ENCODE data around the gene ATP6V0E2.
"Not testable (repeated sequence)": the region's sequence is repeated elsewhere in the genome, so short reads cannot be mapped to it uniquely, and the experiment has no call there.

The ATP6V0E2 gene

DNA sequence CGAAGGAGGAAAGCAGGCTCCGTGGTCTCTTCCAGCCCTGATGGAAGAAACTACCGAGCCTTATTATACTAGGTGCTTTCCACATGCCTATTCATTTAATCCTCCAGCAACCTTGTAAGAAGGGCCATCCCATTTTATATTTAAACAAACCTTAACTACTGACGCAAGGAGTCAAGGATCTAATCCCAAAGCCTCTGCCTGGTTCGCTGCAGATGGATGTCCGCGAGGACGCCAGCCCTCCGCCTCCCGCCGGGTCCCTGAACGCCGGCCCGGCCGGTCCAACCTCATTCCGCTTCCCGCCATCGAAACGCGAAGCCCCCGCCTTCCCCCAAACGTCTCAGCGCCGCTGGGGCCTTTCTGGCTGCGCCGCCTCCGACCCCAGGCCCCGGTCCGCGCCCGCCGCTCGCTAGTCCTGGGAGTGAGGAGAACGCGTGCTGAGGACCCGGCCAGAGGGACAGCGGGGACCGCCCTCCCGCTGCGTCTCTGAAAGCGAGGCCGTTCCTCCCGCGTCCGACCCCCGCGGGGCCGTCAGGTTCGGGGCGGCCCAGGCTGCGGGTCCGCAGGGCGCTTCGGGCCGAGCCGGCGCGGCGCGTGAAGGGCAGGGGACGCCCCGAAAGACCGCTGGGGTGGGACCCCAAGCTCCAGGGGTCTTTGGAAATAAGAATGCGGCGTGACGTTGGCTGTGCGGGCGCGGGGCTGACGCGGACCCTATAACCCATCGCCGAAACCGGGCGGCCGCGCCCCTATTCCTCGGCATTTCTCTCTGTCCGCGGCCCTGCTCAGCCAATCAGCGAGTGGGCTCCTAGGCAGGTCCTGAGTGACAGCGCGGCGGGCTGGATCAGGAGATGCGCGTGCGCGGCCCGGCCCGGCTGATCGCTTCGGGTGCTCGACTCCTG is at the start of gene ATP6V0E2:
Gene ATP6V0E2 (plus strand): TSS at position 896 of the 896 bp plus-strand sequence. CDS start 97 bp downstream, outside the sequence.
- DNase-seq (ENCODE audit: low read depth), result peak; percentile 74

DNA sequence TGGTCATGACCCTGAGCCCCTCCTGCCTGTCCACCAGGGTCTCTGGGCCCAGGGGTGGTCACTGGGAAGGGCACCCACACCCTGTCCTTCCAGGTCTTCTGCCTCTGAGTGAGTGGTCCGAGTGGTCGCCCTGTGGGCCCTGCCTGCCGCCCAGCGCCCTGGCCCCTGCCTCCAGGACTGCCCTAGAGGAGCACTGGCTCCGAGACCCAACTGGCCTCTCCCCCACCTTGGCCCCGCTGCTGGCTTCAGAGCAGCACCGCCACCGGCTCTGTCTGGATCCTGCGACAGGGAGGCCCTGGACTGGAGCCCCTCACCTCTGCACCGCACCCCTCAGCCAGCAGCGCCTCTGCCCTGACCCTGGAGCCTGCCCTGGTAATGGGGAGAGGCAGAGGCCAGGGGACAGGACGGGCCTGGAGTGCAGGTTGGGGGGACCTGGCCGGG is 49.4 kb upstream of the ATP6V0E2 start:
- no peak for DNase-seq (ENCODE audit: low read depth)

DNA sequence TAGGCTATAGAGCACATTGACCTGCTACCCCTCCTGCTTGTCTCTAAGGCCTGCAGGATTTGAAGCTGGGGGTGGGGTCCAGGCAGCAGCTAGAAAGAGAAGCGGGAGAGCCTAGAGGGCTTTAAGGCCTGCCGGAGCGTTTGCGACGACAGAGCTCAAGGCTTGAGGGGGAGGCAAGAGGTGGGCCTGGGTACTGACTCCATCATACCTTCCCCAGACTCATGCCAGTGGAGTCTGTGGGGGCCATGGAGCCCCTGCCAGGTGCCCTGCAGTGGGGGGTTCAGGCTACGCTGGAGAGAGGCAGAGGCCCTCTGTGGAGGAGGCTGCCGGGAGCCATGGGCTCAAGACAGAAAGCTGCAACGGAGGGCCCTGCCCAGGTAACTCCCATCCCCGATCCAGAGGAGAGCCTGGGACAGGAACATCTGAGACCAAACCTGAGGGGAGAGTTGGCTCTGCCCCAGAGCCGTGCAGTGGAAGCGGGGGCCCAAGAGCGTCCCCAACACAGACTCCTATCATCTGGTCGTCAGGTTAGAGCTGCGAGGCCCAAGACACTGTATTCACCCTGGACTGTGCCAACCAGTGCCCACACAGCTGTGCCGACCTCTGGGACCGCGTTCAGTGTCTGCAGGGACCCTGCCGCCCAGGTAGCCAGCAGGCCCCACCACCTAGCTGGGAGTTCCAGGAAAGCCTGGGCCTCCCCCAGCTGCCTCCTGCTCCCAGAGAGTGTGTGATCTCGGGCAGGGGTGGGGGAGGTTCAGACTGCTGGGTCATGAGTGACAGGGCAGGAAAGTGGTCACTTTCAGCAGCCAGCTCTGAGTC is 48.8 kb upstream of the ATP6V0E2 start:
- DNase-seq (ENCODE audit: low read depth), result no peak

DNA sequence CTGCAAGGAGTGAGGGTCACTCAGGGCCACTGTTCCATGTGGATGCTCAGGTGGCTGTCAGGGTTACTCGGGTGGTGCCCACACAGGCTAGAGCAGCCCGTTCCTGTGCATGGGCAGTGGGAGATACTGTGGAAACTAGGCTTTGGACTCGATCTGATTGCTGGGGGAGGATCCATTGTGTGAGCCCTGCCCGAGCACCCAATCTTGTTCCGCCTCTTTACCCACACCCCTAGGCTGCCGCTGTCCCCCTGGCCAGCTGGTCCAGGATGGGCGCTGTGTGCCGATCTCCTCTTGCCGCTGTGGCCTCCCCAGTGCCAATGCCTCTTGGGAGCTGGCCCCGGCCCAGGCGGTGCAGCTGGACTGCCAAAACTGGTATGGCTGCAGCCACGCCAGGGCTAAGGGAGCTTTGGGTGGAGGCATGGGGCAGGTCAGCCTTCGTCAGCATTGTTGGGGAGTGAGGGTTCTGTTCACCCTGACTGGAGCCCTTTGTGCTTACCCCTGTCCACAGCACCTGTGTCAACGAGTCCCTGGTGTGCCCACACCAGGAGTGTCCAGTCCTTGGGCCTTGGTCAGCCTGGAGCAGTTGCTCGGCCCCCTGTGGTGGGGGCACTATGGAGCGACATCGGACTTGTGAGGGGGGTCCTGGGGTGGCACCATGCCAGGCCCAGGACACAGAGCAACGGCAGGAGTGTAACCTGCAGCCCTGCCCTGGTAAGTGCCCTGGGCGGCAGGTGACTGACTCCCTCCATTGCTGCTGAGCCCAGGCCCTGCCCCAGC is 48.0 kb upstream of the ATP6V0E2 start:
- no peak for DNase-seq (ENCODE audit: low read depth)

DNA sequence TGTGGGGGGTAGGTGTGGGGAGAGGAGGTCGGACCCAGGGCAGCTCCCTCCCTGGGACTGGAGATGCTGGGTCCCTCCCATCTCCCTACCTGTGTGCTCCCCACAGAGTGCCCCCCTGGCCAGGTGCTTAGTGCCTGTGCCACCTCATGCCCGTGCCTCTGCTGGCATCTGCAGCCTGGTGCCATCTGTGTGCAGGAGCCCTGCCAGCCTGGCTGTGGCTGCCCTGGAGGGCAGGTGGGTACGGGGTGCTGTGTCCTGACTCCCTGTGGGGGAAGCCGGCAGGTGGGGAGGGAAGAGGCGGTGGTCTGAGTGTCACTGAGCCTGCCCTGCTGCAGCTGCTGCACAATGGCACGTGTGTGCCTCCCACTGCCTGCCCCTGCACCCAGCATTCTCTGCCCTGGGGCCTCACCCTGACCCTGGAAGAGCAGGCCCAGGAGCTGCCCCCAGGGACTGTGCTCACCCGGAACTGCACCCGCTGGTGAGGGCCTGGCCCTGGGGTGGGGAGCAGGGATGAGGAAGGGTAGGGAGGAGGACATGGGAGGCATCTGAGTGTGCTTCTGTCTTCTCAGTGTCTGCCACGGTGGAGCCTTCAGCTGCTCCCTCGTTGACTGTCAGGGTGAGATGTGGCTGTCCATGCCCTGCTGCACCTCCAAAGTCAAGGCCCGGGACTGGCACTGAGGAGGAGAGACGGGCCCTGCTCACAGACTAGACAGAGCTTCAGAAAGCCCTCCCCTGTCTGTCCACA is 47.3 kb upstream of the ATP6V0E2 start:
- DNase-seq (ENCODE audit: low read depth), result no peak

DNA sequence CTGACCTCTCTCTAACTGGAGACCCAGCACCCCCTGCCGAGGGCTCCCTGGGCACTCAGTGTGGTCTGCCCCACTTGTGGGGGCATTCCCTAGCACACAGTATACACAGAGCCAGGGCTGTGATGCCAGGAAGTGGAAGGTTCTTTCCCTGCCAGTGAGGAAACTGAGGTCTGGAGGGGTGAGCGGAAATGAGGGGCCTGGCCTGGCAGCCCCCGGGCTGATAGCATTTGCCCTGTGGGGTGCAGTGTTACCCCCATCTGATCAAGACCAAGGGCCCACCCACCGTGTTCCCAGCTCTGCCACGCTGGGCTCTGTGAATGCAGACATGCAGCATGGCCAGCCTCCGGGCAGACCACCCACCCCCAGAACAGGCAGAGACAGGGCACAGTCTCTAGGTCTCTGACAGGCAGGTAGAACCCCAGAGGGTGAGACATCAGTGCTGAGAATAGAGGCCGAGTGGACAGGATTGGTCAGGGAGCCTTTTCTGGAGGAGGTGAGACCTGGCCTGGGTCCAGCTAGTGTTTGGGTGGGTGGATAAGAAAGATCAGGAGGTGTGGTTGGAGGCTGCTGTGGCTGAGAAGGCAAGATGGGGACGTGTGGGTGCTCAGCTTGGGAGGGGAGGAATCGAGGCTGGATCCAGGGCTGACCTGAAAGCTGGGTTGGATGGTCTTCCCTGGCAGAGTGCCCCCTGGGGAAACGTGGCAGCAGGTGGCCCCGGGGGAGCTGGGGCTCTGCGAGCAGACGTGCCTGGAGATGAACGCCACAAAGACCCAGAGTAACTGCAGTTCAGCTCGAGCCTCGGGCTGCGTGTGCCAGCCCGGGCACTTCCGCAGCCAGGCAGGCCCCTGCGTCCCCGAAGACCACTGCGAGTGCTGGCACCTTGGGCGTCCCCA is 46.4 kb upstream of the ATP6V0E2 start:
- DNase-seq (ENCODE audit: low read depth), result no peak

DNA sequence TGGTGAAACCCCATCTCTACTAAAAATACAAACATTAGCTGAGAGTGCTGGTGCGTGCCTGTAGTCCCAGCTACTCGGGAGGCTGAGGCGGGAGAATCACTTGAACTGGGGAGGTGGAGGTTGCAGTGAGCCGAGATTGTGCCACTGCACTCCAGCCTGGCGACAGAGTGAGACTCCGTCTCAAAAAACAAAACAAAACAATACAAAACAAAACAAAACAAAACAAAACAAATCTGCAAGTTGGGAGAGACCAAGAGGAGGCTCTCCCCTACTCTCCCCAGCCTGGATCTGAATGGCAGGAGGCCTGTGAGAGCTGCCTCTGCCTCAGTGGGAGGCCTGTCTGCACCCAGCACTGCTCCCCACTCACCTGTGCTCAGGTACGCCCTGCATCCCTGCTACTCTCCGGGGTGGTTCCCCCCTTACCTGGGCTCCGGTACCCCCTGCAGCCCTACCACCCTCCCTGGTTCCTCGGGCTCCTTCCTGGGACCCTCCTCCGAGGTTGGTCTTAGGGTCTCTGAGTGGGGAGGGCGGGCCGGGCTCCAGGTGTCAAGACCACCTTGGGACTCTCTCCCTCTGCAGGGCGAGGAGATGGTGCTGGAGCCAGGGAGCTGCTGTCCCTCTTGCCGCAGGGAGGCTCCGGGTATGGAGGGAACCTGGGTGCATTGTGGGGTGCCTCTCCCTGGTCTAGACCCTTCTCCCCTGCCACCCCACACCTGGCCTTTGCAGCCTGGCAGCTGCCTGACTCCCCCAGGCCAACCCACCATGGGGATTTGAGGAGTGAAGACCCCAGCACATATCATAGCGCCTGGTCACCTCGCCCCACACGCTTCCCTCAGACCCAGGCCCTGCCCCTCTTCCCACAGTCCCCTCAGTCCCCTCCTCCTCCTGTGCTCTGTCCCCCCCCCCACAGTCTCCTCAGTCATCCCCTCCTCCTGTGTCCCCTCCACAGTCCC is 45.1 kb upstream of the ATP6V0E2 start:
- no peak for DNase-seq (ENCODE audit: low read depth)

DNA sequence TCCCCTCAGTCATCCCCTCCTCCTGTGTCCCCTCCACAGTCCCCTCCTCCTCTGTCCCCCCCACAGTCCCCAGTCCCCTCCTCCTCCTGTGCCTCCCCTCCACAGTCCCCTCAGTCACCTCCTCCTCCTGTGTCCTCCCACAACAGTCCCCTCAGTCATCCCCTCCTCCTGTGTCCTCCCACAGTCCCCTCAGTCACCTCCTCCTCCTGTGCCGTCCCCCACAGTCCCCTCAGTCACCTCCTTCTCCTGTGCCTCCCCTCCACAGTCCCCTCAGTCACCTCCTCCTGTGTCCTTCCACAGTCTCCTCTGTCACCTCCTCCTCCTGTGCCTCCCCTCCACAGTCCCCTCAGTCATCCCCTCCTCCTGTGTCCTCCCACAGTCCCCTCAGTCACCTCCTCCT is 43.2 kb upstream of the ATP6V0E2 start:
- DNase-seq (ENCODE audit: low read depth), result not testable (repeated sequence)

DNA sequence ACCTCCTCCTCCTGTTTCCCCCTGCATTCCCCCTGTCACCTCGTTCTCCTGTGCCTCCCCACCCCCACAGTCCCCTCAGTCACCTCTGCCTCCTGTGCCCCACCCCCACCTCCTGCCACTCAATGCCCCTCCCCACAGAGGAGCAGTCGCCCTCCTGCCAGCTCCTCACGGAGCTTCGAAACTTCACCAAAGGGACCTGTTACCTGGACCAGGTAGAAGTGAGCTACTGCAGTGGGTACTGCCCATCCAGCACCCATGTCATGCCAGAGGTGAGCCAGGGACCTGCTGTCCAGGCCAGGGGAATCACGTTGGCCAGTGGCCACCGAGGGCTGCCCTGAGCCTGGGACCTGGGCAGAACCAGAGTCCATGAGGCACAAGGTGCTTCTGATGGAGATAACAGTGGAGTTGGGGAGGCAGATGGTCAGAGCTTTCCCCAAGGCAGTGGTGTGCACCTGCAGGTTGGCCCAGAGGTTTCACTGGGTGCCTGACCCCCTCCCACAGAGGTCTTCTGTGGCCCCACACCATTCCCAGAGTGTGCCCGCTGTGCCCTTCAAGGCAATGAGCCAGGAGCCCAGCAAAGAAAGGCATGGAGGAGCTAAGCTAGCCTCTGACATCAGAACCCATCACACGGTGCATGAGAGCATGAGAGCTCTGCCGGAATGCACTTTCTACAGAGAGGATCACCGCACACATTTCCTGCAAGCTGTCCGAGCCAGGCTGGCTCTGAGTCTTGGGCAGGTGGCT is 42.6 kb upstream of the ATP6V0E2 start:
- DNase-seq (ENCODE audit: low read depth), result no peak

DNA sequence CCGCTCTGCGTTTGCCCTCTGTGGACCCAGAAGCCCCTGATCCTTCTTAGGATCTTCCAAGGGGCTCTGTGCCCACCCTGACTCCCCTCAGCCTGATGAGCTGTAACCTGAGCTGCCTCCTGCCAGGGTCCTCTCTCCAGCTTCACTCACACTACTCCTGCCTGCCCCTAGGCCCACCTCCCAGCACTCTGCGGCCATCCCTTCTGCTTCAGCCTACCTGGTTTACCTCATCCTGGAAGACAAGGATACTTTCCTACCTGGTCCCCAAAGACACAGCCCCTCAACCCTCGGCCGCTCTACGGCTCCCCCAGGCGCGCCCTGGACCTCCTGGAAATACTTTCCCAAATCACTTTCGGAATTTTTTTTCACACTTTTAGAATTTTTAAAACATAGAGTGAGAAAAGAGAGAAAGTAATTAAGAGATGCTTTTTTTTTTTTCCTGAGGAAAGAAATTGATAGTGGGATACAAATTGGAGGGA is 42.0 kb upstream of the ATP6V0E2 start:
- no peak for DNase-seq (ENCODE audit: low read depth)

DNA sequence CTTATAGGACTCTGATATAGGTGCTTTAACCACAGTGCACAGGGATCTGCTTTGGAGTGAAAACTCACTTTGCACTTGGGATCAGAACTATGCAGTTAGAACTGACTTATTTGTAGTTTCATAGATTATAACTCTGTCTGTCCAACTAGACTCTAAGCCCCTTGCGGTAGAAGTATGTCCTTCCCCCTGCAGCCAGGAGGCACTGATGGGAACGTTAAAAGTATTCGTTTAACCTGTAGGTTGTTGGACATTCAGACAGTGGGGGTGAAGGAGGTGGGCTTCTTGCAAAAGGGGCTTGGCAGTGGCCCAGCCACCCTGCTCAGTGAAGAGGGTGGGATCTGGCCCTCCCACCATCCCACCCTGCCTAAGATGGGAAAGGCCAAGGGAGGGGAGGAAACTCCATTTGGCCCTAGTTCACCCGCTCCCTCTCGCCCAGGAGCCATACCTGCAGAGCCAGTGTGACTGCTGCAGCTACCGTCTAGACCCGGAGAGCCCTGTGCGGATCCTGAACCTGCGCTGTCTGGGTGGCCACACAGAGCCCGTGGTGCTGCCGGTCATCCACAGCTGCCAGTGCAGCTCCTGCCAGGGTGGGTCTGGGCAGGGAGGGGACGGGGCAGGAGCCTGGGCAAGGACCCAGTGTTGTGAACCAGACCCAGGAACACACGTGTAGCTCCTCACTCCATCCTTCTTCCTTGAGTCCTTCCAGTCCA is 41.3 kb upstream of the ATP6V0E2 start:
- DNase-seq (ENCODE audit: low read depth), result no peak

DNA sequence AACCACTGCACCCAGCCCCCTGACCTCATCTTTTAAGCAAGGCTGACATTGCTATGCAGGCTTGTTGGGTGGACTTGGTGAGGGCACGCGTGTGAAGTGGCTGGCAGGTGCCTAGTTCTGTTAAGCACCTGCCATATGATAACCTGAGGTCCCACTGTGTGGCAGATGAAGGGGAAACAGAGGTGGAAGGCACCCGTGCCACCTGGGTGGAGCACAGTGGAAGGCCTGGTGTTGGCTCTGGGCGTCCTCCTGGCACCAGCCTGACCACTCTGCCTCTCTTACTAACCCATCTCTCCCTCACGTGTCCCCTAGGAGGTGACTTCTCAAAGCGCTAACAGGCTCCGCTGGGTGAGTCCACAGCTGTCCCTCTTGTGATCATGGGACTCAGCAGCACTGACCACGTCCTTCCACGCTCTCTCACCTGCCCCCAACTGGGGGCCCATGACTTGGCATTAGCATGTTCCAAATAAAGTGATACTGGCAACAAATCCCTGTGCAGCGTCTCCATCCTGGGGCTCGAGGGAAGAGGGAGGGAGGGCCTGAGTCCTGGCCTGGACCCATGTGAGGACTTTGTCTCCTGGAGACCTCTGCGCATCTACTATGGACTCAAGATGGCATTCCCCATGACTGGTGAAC is 40.2 kb upstream of the ATP6V0E2 start:
- DNase-seq (ENCODE audit: low read depth), result no peak

DNA sequence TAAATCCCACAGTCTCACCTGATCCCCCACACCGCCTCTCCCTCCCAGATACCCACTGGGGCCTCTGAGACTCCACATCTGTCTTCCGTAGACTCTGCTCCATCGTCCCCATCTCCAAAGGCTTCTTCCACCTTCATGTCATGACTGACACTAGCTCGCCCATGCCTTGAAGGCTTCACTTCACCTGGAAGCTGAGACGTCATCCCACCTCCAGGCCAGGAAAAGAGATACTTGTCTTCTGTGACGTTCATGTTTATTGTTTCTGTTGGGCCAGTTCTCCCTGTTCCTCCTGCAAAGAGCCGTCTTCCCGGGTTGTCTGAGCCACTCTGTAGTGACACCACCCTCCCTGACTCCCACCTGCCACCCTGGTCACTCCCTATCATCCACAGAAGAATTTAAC is 39.2 kb upstream of the ATP6V0E2 start:
- DNase-seq (ENCODE audit: low read depth), result no peak

DNA sequence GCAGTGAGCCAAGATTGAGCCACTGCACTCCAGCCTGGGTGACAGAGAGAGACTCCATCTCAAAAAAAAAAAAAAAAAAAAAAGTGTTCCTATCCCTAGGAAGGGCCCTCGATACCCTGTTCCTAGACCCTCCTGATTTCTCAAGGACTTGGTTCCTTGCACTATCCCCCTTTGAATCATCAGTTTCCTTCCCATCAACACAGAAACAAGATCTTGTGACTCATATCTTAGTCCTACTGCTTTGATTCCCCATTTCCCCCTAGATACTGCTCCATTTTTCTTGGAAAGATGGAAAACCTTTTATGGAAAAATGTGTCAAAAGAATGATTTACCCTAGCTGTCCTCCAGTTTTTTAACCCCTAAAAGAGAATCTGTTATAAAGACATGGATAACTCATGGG is 37.3 kb upstream of the ATP6V0E2 start:
- DNase-seq (ENCODE audit: low read depth), result no peak

DNA sequence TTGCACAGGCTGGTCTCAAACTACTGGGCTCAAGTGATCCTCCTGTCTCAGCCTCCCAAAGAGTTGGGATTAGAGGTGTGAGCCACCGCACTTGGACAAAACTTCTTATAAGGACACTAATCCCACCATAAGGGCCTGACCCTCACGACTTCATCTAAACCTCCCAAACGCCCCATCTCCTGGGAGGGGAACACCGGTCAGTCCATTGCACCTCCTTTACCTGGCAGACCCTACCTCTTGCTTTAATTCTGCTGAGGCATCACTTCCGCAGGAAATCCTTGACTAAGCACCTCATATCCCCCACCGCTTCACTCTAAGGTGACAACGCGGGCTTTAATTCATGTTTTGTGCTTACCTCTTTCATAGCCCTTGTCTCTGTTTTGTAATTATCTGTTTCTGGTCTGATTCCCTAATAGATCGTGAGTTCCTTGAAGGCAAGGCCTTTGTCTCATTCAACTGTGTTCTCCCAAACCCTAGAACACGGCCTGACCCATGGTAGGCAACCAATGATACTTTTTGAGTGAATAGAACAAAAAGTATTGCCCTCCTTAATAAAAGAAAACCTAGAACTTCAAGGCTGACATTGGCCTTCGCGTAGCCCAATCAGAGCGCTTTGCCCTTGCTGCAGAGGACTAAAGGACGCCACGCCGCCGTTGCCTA is 36.1 kb upstream of the ATP6V0E2 start:
- no peak for DNase-seq (ENCODE audit: low read depth)

DNA sequence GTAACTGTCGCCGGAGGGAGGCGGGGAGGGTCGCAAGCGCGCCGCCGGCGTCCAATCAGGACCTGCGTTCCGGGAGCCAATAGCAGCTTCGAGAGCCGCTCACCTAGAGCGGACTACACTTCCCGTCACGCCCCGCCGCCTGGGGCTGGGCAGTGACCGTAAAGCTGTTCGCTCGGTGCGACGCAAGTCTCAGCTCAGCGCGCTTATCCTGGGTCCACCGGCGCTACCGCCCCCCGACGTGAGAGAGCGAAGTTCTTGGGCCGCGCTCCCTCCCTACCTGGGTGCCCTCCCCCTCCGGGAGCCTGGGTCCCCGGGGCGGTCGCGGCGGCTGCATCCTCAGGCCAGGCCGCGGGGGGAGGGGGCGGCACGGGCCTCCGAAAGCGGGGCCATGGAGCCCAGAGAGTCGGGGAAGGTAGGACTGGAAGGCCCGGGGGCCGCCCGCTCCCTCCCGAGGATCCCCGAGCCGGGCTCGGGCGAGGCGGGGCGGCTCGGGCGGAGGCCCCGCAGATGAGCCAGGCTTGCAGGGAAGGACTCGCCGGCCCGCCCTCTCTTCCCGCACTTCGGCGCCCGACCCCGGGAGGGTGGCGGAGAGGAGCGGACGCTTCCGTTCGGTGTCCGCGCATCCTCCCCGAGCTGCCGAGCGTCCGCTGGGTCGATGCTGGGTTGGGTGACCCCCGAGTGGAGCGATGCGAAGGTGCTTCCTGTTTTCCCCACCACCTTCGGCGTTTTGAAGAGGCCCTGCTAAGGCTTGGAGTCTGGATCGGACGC is 35.4 kb upstream of the ATP6V0E2 start, which contains the start of gene ZNF862:
Gene ZNF862 (plus strand): TSS at position 152 of the 768 bp plus-strand sequence. CDS start 237 bp downstream, at position 389.
- peak; percentile 88 for DNase-seq (ENCODE audit: low read depth)

Measured in stimulated activated CD8-positive, alpha-beta memory T cell treated with anti-CD3 and anti-CD28 coated beads, Interleukin-15, amount 100 ng/mL, for 24 hours (primary cell).